ENCODE measurements around the gene SOX6. TPM values are rescaled to one million over a fixed set of nuclear protein-coding genes. Genes with fewer than 3 reads are reported as not detected.

The SOX6 gene
- total and polyA plus RNA-seq, 2 of the 13 experiments (the other 11 are each of a cell fraction or from before 2014, with no cell fraction given), result 2.6 to 11.2 TPM

DNA sequence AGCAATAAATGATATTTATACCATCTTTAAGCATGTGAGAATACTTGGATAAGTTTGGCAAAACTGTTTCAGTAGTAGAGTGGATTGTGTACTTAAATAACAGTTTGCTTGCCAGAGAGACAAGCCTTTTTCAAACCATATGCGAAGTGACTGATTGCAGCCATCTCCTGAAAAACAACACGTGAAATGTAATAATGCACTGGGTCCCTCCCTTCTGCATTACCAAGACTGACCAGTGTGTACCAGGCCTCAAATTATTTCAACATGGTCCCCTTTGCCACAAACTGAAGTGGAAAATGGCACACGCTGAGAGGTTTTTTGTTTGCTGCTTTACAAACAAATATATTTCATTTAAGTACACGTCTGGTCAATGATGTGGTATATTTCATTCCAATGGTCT is 337.4 kb downstream of the SOX6 start:
- DNase-seq (ENCODE audit: low spot score) (no peak), FAIRE-seq (no peak), ATAC-seq (no peak)
- H3K27ac ChIP-seq (ENCODE audit: extremely low read length, insufficient read depth, low read length), result no peak overlapping the region
- in situ Hi-C loops (cut with HindIII; ENCODE audit: extremely low pct_ligation_motif_present, low pct_unique_long_range_greater_than_20kb), result no loop called here
- no peaks in the 10 kb centered on the region for H3K4me1 ChIP-seq (ENCODE audit: insufficient read depth, low read length)
- ChIA-PET POLR2A (no interaction called here), CTCF (ENCODE audit: low intra/inter-chr PET ratio, low total read pairs) (no interaction called here)
- TF ChIP-seq ZNF549 (CRISPR knock-in tag; IDR thresholded peaks at IDR 0.05) (no peak), ZNF24 (IDR thresholded peaks at IDR 0.05) (no peak), ZNF253 (CRISPR knock-in tag; IDR thresholded peaks at IDR 0.05; ENCODE audit: borderline replicate concordance) (no peak), RFX1 (IDR thresholded peaks at IDR 0.05) (no peak), ZNF367 (CRISPR knock-in tag; IDR thresholded peaks at IDR 0.05; ENCODE audit: borderline replicate concordance) (no peak), YEATS2 (CRISPR knock-in tag; IDR thresholded peaks at IDR 0.05; ENCODE audit: borderline replicate concordance) (no peak), JUND (CRISPR knock-in tag; IDR thresholded peaks at IDR 0.05) (no peak), MXI1 (IDR thresholded peaks at IDR 0.05; ENCODE audit: borderline replicate concordance, low read depth, low read length) (no peak), CBX5 (CRISPR knock-in tag; IDR thresholded peaks at IDR 0.05; ENCODE audit: borderline replicate concordance) (no peak), TEAD3 (CRISPR knock-in tag; optimal IDR thresholded peaks at IDR 0.05; ENCODE audit: borderline replicate concordance) (no peak), ARHGAP35 (CRISPR knock-in tag; IDR thresholded peaks at IDR 0.05; ENCODE audit: borderline replicate concordance) (no peak), TBX3 (IDR thresholded peaks at IDR 0.05; ENCODE audit: borderline replicate concordance) (no peak), MXD4 (CRISPR knock-in tag; IDR thresholded peaks at IDR 0.05) (no peak), ZFY (CRISPR knock-in tag; IDR thresholded peaks at IDR 0.05) (no peak), SETDB1 (CRISPR knock-in tag; IDR thresholded peaks at IDR 0.05; ENCODE audit: borderline replicate concordance) (no peak)
- TF ChIP-seq, protein P1, sequence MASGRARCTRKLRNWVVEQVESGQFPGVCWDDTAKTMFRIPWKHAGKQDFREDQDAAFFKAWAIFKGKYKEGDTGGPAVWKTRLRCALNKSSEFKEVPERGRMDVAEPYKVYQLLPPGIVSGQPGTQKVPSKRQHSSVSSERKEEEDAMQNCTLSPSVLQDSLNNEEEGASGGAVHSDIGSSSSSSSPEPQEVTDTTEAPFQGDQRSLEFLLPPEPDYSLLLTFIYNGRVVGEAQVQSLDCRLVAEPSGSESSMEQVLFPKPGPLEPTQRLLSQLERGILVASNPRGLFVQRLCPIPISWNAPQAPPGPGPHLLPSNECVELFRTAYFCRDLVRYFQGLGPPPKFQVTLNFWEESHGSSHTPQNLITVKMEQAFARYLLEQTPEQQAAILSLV (CRISPR knock-in tag; IDR thresholded peaks at IDR 0.05; ENCODE audit: borderline replicate concordance), result no peak
- TF ChIP-seq, protein P2, sequence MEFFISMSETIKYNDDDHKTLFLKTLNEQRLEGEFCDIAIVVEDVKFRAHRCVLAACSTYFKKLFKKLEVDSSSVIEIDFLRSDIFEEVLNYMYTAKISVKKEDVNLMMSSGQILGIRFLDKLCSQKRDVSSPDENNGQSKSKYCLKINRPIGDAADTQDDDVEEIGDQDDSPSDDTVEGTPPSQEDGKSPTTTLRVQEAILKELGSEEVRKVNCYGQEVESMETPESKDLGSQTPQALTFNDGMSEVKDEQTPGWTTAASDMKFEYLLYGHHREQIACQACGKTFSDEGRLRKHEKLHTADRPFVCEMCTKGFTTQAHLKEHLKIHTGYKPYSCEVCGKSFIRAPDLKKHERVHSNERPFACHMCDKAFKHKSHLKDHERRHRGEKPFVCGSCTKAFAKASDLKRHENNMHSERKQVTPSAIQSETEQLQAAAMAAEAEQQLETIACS (CRISPR knock-in tag; IDR thresholded peaks at IDR 0.05), result no peak
- TF ChIP-seq, protein P3, sequence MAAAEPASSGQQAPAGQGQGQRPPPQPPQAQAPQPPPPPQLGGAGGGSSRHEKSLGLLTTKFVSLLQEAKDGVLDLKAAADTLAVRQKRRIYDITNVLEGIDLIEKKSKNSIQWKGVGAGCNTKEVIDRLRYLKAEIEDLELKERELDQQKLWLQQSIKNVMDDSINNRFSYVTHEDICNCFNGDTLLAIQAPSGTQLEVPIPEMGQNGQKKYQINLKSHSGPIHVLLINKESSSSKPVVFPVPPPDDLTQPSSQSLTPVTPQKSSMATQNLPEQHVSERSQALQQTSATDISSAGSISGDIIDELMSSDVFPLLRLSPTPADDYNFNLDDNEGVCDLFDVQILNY (CRISPR knock-in tag; conservative IDR thresholded peaks at IDR 0.05), result no peak
- WGBS (ENCODE audit: low lambda C conversion rate), result 66% methylated on average over 4 of the region's 4 CpGs
- H3K9me3 ChIP-seq (ENCODE audit: low read length), result no peaks in the 10 kb centered on the region
- intact Hi-C loops (cut with micrococcal nuclease; ENCODE audit: unreplicated experiment), result no loop called here
- H3K4me2 ChIP-seq (ENCODE audit: low read depth, low read length), result no peak overlapping the region
- no peak overlapping the region for H3K9ac ChIP-seq (ENCODE audit: insufficient read depth, low read depth, low read length)
- H2AFZ ChIP-seq (ENCODE audit: low read length), result no peak overlapping the region
- no peaks in the 10 kb centered on the region for H4K20me1 ChIP-seq (ENCODE audit: insufficient read depth, low read length)
- no peaks in the 10 kb centered on the region for H3K79me2 ChIP-seq (ENCODE audit: insufficient read depth, low read length)
- no TSS peak for BruUV-seq (replicated peaks)
- no peak overlapping the region for H3K4me3 ChIP-seq (replicated peaks in 1 of 3; ENCODE audit: insufficient read depth in 1 of 3, low read depth in 2 of 3, low read length in 3 of 3)
- H3K27me3 ChIP-seq (ENCODE audit: control insufficient read depth in 1 of 2, insufficient read depth in 2 of 2, low read length in 2 of 2), result 0 out of 5 replicates have a peak, but pooled peaks cover 0 to 4% of the 10 kb centered on the region in 2 experiments
- no peaks in the 10 kb centered on the region for H3K36me3 ChIP-seq (replicated peaks in 1 of 2; ENCODE audit: control insufficient read depth in 1 of 2, insufficient read depth in 2 of 2, low read length in 2 of 2)
